Breast epithelium (tissue), 4 donors: Measurements from ENCODE around the gene CSNK1G1. TPM values are rescaled to one million over a fixed set of nuclear protein-coding genes. Genes with fewer than 3 reads are reported as not detected.

Experiments used
- DNase-seq, 2 donors: peaks; one replicate each; pipeline ENCODE4 v3.0.0-alpha.2; 2019; ENCODE audit warnings: low spot score in 2 of 2
- H3K27ac ChIP-seq, 2 donors: fragments of 200-600 bp; sonication (generic) in 1 of 2; one replicate each; pipeline ENCODE4 v1.5.1; 2016 to 2019; ENCODE audit warnings: mild to moderate bottlenecking in 1 of 2
- H3K27me3 ChIP-seq, 2 donors: fragments of 200-600 bp; sonication (generic) in 1 of 2; one replicate each; pipeline versions ENCODE4 v1.5.1 to v1.6.0; 2017 to 2019; ENCODE audit warnings: control low read depth in 1 of 2, mild to moderate bottlenecking in 1 of 2
- H3K36me3 ChIP-seq: fragments of 200-600 bp; one replicate; pipeline ENCODE4 v1.5.1; 2019
- H3K4me1 ChIP-seq, 2 donors: fragments of 200-600 bp; sonication (generic); one replicate each; pipeline ENCODE4 v1.5.1; 2016 to 2019; ENCODE audit warnings: control low read depth in 1 of 2
- H3K4me3 ChIP-seq, 3 donors: fragments of 200-600 bp; sonication (generic); 1 replicate in 2 of 3; 2 replicates in 1 of 3; pipeline ENCODE4 v1.5.1; 2016 to 2019; ENCODE audit warnings: mild to moderate bottlenecking in 3 of 3, moderate library complexity in 2 of 3
- H3K9me3 ChIP-seq, 2 donors: fragments of 200-600 bp; sonication (generic) in 1 of 2; one replicate each; pipeline ENCODE4 v1.5.1; 2016 to 2019; ENCODE audit warnings: control low read depth in 1 of 2
- POLR2A ChIP-seq: fragments of 450-650 bp; IDR thresholded peaks from one replicate; pipeline ENCODE4 v1.6.1; 2016; ENCODE audit warnings: antibody characterized with exemption, mild to moderate bottlenecking, moderate library complexity
- POLR2AphosphoS5 ChIP-seq, 3 donors: sonication (generic); formaldehyde crosslinking; IDR thresholded peaks; one replicate each; pipeline ENCODE4 v1.6.1; 2017; ENCODE audit warnings: antibody characterized with exemption in 3 of 3
- intact Hi-C: fragments of 100-400 bp; cut with DNase I; formaldehyde crosslinking; loops from one replicate; pipeline ENCODE4 v1.15.1; 2023; ENCODE audit warnings: low total_unique reads
- total RNA-seq, 3 donors: library from RNA; depleted of rRNA; stranded (reverse); fragments of >200 nt; gene quantifications; one replicate each; pipeline ENCODE4 v1.1.0, GENCODE V29; 2016
- TF ChIP-seq, protein P1 (sequence below), 3 donors: fragments of 450-650 bp; IDR thresholded peaks; one replicate each; pipeline ENCODE4 v1.5.1; 2016 to 2017; ENCODE audit warnings: antibody characterized with exemption in 3 of 3, mild to moderate bottlenecking in 3 of 3, moderate library complexity in 3 of 3

The CSNK1G1 gene
- total RNA-seq, 3 donors from 2014 or later, result 12.6 to 37.7 (median 31.2) TPM

DNA sequence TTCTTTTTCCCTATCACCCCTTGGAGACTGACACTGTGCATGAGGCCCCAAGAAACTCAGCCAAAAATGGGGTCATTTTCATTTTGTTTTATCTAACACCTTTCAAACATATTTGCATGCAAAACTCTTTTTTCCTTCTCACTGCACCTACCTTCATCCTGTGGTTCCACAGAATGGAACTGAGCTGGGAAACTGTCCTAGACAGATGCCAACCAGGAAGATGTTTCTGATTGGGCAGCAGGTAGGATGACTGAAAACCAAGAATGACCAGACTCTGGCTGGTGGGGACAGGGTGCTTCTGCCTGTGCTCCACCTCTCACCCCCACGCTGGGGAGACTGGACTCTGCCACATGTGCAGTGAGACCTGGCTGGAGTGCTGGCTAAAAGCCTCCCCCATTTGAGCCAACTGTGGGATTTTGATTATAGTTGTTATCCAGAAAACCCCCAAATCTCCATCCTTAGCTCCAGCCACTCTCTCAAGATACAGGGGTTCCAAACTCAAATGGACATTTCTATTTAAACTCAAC lies 198.3 kb downstream of the CSNK1G1 start:
- Histone ChIP-seq H3K9me3 (no peaks in the 10 kb centered on the region), H3K27ac (no peak overlapping the region), H3K4me1 (peaks cover 7 to 21% of the 10 kb centered on the region in 2 donors), H3K36me3 (peaks cover 16% of the 10 kb centered on the region), H3K4me3 (no peak overlapping the region), H3K27me3 (no peaks in the 10 kb centered on the region)
- TF ChIP-seq POLR2AphosphoS5 (IDR thresholded peaks at IDR 0.05), result no peak
- TF ChIP-seq POLR2A, result no peak
- TF ChIP-seq, protein P1, sequence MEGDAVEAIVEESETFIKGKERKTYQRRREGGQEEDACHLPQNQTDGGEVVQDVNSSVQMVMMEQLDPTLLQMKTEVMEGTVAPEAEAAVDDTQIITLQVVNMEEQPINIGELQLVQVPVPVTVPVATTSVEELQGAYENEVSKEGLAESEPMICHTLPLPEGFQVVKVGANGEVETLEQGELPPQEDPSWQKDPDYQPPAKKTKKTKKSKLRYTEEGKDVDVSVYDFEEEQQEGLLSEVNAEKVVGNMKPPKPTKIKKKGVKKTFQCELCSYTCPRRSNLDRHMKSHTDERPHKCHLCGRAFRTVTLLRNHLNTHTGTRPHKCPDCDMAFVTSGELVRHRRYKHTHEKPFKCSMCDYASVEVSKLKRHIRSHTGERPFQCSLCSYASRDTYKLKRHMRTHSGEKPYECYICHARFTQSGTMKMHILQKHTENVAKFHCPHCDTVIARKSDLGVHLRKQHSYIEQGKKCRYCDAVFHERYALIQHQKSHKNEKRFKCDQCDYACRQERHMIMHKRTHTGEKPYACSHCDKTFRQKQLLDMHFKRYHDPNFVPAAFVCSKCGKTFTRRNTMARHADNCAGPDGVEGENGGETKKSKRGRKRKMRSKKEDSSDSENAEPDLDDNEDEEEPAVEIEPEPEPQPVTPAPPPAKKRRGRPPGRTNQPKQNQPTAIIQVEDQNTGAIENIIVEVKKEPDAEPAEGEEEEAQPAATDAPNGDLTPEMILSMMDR (IDR thresholded peaks at IDR 0.05), result no peak
- no peak for DNase-seq
- intact Hi-C loops, result no loop called here

DNA sequence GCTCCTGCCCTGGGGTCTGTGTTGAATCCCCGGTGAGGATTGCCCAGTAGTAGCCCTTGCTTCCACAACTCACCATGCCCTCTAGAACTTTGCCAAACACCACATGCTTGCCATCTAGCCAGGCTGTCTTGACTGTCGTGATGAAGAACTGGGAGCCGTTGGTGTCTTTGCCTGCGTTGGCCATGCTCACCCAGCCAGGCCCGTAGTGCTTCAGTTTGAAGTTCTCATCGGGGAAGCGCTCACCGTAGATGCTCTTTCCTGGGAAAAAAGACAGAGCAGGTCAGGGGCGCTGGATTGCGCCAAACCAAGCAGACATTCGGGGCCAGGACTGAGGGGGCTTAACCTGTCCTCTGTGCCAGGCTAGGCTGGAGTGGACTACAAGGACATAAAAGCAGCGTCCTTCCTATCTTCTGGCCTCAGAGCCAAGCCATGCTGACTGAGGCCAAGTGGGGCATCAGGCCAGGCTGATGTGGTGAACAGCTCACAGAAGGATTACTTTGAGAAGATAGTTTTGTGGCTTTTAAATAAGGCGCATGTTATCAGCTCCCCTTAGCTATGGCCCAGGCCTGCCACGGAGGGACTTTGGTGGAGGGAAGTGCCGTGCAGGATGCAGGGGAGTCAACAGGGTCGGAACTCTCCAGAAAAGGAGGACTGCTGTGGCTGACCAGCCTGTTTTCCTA lies 199.2 kb downstream of the CSNK1G1 start:
- Histone ChIP-seq H3K27ac (no peak overlapping the region), H3K4me3 (no peak overlapping the region), H3K36me3 (peaks cover 16% of the 10 kb centered on the region), H3K9me3 (no peaks in the 10 kb centered on the region), H3K4me1 (peaks cover 10 to 16% of the 10 kb centered on the region in 2 donors), H3K27me3 (peaks cover 0 to 3% of the 10 kb centered on the region in 2 donors)
- intact Hi-C loops, result no loop called here
- no peak for DNase-seq
- TF ChIP-seq, protein P1 (IDR thresholded peaks at IDR 0.05), result no peak
- no peak for TF ChIP-seq POLR2A
- no peak for TF ChIP-seq POLR2AphosphoS5 (IDR thresholded peaks at IDR 0.05)

GRCh38 chr15:64155802-64156651 lies 199.9 kb downstream of the CSNK1G1 start:
- Histone ChIP-seq H3K36me3 (peaks cover 16% of the 10 kb centered on the region), H3K4me3 (no peak overlapping the region), H3K9me3 (no peaks in the 10 kb centered on the region), H3K27ac (peak overlapping the region in 1 of 2 donors; percentile 1), H3K27me3 (peaks cover 0 to 4% of the 10 kb centered on the region in 2 donors), H3K4me1 (peaks cover 5 to 9% of the 10 kb centered on the region in 2 donors)
- intact Hi-C loops, result no loop called here
- TF ChIP-seq, protein P1 (IDR thresholded peaks at IDR 0.05), result no peak
- TF ChIP-seq POLR2AphosphoS5 (IDR thresholded peaks at IDR 0.05) (no peak), POLR2A (no peak)
- no peak for DNase-seq

GRCh38 chr15:64153480-64154367 lies 202.2 kb downstream of the CSNK1G1 start:
- intact Hi-C loops, result no loop called here
- peaks cover 16% of the 10 kb centered on the region for H3K36me3 ChIP-seq
- peaks cover 0 to 5% of the 10 kb centered on the region in 2 donors for H3K4me1 ChIP-seq
- H3K4me3 ChIP-seq, result peak overlapping the region in 2 of 3 donors; percentile 19 to 63
- TF ChIP-seq, protein P1 (IDR thresholded peaks at IDR 0.05), result peak; percentile 92 to 95 (median 94)
- peak in 2 of 3 donors; percentile 37 to 41 for TF ChIP-seq POLR2AphosphoS5 (IDR thresholded peaks at IDR 0.05)
- no peak for TF ChIP-seq POLR2A
- DNase-seq, result peak; percentile 81 to 91
- H3K9me3 ChIP-seq, result no peaks in the 10 kb centered on the region
- H3K27me3 ChIP-seq, result peaks cover 0 to 4% of the 10 kb centered on the region in 2 donors
- H3K27ac ChIP-seq, result peak overlapping the region; percentile 40 to 70
